GM12878 (cell line): ENCODE measurements around the gene PLEKHM2. TPM values are rescaled to one million over a fixed set of nuclear protein-coding genes. Genes with fewer than 3 reads are reported as not detected.

Source experiments
- ATAC-seq: fragments of 200-7000 bp; cut with Tn5 transposase; 3 replicates; pipeline ENCODE4 v1.9.1; 2020; ENCODE audit warnings: mild to moderate bottlenecking, moderate library complexity
- BruUV-seq: library from RNA; stranded (reverse); fragments of 400-500 nt; replicated peaks from 2 replicates; lab custom pipeline; 2021; lab: Mats Ljungman, UMichigan
- CTCF ChIA-PET: fragments of 300-600 bp; sonication (Branson Sonifier 250); formaldehyde crosslinking; extraction: SDS; loops from one replicate; lab custom pipeline; 2021; ENCODE audit warnings: inconsistent platforms; lab: Yijun Ruan, JAX
- POLR2A ChIA-PET: fragments of 350-600 bp; formaldehyde crosslinking; extraction: SDS; loops from one replicate; lab custom pipeline; 2021; ENCODE audit warnings: inconsistent platforms; lab: Charles Lee
- RAD21 ChIA-PET: fragments of 300-600 bp; sonication (Branson Sonifier 250); formaldehyde crosslinking; loops from one replicate; lab custom pipeline; 2023; ENCODE audit warnings: antibody characterized with exemption; ENCODE audit not compliant: unreplicated experiment; lab: Charles Lee
- SMC1A ChIA-PET: fragments of 300-600 bp; sonication (Branson Sonifier 250); formaldehyde crosslinking; loops from one replicate; lab custom pipeline; 2023; ENCODE audit not compliant: unreplicated experiment, uncharacterized antibody; lab: Charles Lee
- DNase-seq: peaks from one replicate; pipeline ENCODE4 v3.0.0-alpha.2; 2011; ENCODE audit warnings: low read depth, low spot score
- FAIRE-seq: peaks from 3 replicates; lab custom pipeline; 2011; peaks lifted over from hg19 to GRCh38; lab: Jason Lieb, UNC
- H2AFZ ChIP-seq: 2 replicates; pipeline ENCODE4 v1.6.0; 2011; ENCODE audit warnings: low read depth, low read length, control low read depth; ENCODE audit not compliant: control insufficient read depth
- H3K27ac ChIP-seq: 2 replicates; pipeline ENCODE4 v1.5.1; 2011; ENCODE audit warnings: control low read depth; ENCODE audit not compliant: control insufficient read depth, insufficient read depth
- H3K27me3 ChIP-seq, 2 experiments: replicated peaks in 1 of 2; 2 replicates each; pipeline versions ENCODE4 v1.6.0 to v1.6.1; 2011; ENCODE audit warnings: low read length in 1 of 2; ENCODE audit not compliant: control insufficient read depth in 2 of 2, insufficient read depth in 2 of 2
- H3K36me3 ChIP-seq, 2 experiments: 2 replicates each; pipeline ENCODE4 v1.5.1; 2011; ENCODE audit warnings: low read length in 1 of 2; ENCODE audit not compliant: control insufficient read depth in 2 of 2, insufficient read depth in 2 of 2
- H3K4me1 ChIP-seq: 2 replicates; pipeline ENCODE4 v1.6.1; 2011; ENCODE audit warnings: mild to moderate bottlenecking, low read length, moderate library complexity, mixed read lengths; ENCODE audit not compliant: control insufficient read depth, insufficient read depth
- H3K4me2 ChIP-seq: 2 replicates; pipeline ENCODE4 v1.6.0; 2011; ENCODE audit warnings: control low read depth; ENCODE audit not compliant: control insufficient read depth, insufficient read depth
- H3K4me3 ChIP-seq: fragments of 200-600 bp; sonication (generic); 2 replicates; pipeline ENCODE4 v1.5.1; 2016
- H3K79me2 ChIP-seq: 2 replicates; pipeline ENCODE4 v1.6.0; 2011; ENCODE audit warnings: low read length; ENCODE audit not compliant: control insufficient read depth, insufficient read depth
- H3K9ac ChIP-seq: 2 replicates; pipeline ENCODE4 v1.8.0; 2011; ENCODE audit warnings: low read length, control low read depth, mixed read lengths; ENCODE audit not compliant: control insufficient read depth, insufficient read depth
- H3K9me3 ChIP-seq: replicated peaks from 3 replicates; pipeline ENCODE4 v1.5.1; 2011; ENCODE audit warnings: mild to moderate bottlenecking, low read length; ENCODE audit not compliant: control insufficient read depth, insufficient read depth
- H4K20me1 ChIP-seq: 2 replicates; pipeline ENCODE4 v1.6.0; 2011; ENCODE audit not compliant: control insufficient read depth, insufficient read depth
- FOXK2 ChIP-seq: fragments of 450-650 bp; IDR thresholded peaks from 2 replicates; pipeline ENCODE4 v1.6.1; 2017; ENCODE audit warnings: mild to moderate bottlenecking, moderate library complexity
- MLLT1 ChIP-seq: fragments of 450-650 bp; IDR thresholded peaks from 2 replicates; pipeline ENCODE4 v1.6.1; 2016; ENCODE audit warnings: mild to moderate bottlenecking
- NFYA ChIP-seq: IDR thresholded peaks from 2 replicates; pipeline ENCODE4 v1.6.1; 2011; ENCODE audit warnings: low read depth, mild to moderate bottlenecking, low read length, improper control_type of control experiment, borderline replicate concordance
- SUPT20H ChIP-seq: IDR thresholded peaks from 2 replicates; pipeline ENCODE4 v1.6.1; 2011; ENCODE audit warnings: low read depth, mild to moderate bottlenecking, low read length, moderate library complexity, borderline replicate concordance; ENCODE audit not compliant: control insufficient read depth
- ZBED1 ChIP-seq: IDR thresholded peaks from 2 replicates; pipeline ENCODE4 v1.6.1; 2016; ENCODE audit warnings: borderline replicate concordance
- ZNF274 ChIP-seq: IDR thresholded peaks from one replicate; pipeline ENCODE4 v1.8.0; 2011; ENCODE audit not compliant: insufficient read length, insufficient read depth
- WGBS: methylation state at CpG from one replicate; pipeline ENCODE4 v1.1.6; 2016; ENCODE audit warnings: low lambda C conversion rate; ENCODE audit not compliant: insufficient replicate concordance, insufficient coverage; ENCODE audit errors: missing lambda C conversion rate; 5-methylcytosine and 5-hydroxymethylcytosine counted together
- in situ Hi-C: fragments of 300-500 bp; cut with MboI; formaldehyde crosslinking; loops from 9 replicates; pipeline ENCODE4 v1.14.3; 2018; ENCODE audit warnings: mixed read lengths
- intact Hi-C: fragments of 100-400 bp; cut with micrococcal nuclease; formaldehyde crosslinking; loops from one replicate; pipeline ENCODE4 v1.14.2; 2022; ENCODE audit not compliant: unreplicated experiment
- polyA plus RNA-seq, 11 experiments: library from polyadenylated mRNA; depleted of rRNA in 4 of 11; unstranded in 6 of 11; stranded (reverse) in 5 of 11; fragments of >200 nt; fragmentation: Nextera tagmentation in 4 of 11; fragmentation: Illumina TruSeq in 1 of 11; extraction: Ambion mirVana in 4 of 11; extraction: Trizol in 1 of 11; gene quantifications; 1 replicate in 1 of 11; 2 replicates in 10 of 11; pipeline versions ENCODE4 v1.2.1 to v1.2.3, GENCODE V29; 2011 to 2016; ENCODE audit warnings: inconsistent platforms in 2 of 11, missing spikeins in 2 of 11, low read depth in 1 of 11
- total RNA-seq, 4 experiments: library from RNA; depleted of rRNA in 3 of 4; stranded (reverse); fragments of >200 nt in 3 of 4; fragmentation: Illumina TruSeq in 1 of 4; extraction: Trizol in 1 of 4; gene quantifications; 2 replicates each; pipeline versions ENCODE4 v1.2.1 to v1.2.3, GENCODE V29; 2013 to 2021

The PLEKHM2 gene
- total and polyA plus RNA-seq, 10 of the 15 experiments (the other 5 are each of a cell fraction or from before 2014, with no cell fraction given): 0.37 to 55.2 (median 19.3) TPM

- in situ Hi-C loops: no loop called here
- CTCF ChIA-PET: no interaction called here
- POLR2A ChIA-PET: interaction anchor here (0.6 kb wide), 1 partner anchor 552 kb away, joined by 3 read pairs; no protein-coding TSS in a partner anchor
These were observed 72.3 kb downstream of the PLEKHM2 start for GRCh38 chr1:15756143-15757015.

More at GRCh38 chr1:15756143-15757015, 72.3 kb downstream of the PLEKHM2 start:
- no peak overlapping the region for H3K9ac ChIP-seq
- no peak for DNase-seq
- RAD21 ChIA-PET: no interaction called here
- SMC1A ChIA-PET: no interaction called here
- FAIRE-seq: no peak
- no peaks in the 10 kb centered on the region for H3K4me1 ChIP-seq
- H4K20me1 ChIP-seq: no peaks in the 10 kb centered on the region
- no peak overlapping the region for H2AFZ ChIP-seq
- TF ChIP-seq ZBED1 (no peak), ZNF274 (no peak), FOXK2 (no peak), NFYA (no peak), SUPT20H (no peak), MLLT1 (no peak)
- no peaks in the 10 kb centered on the region for H3K36me3 ChIP-seq
- intact Hi-C loops: no loop called here
- 11% methylated on average over 21 of the region's 21 CpGs for WGBS
- H3K79me2 ChIP-seq: no peaks in the 10 kb centered on the region
- peak; percentile 14 for ATAC-seq
- H3K27ac ChIP-seq: no peak overlapping the region
- no peak overlapping the region for H3K4me2 ChIP-seq
- H3K4me3 ChIP-seq: no peak overlapping the region
- peaks cover 8 to 22% of the 10 kb centered on the region in 2 experiments; a peak in 3 of 4 replicates for H3K27me3 ChIP-seq
- no peaks in the 10 kb centered on the region for H3K9me3 ChIP-seq
- no TSS peak for BruUV-seq
